SK-N-SH treated with all-trans-retinoic acid at 6 μM for 48 hours (cell line): ENCODE data around the gene MAPK14.

Source experiments
- ARNTL ChIP-seq: fragments of 450-650 bp; formaldehyde crosslinking; IDR thresholded peaks from 2 replicates; pipeline ENCODE4 v1.5.0; 2020; ENCODE audit warnings: low read depth, mild to moderate bottlenecking, moderate library complexity, borderline replicate concordance
- CREB5 ChIP-seq: fragments of 250-450 bp; sonication (Bioruptor Pico); IDR thresholded peaks from 2 replicates; pipeline ENCODE4 v1.5.1; 2020; ENCODE audit warnings: low read depth, mild to moderate bottlenecking, moderate library complexity
- PATZ1 ChIP-seq: fragments of 250-450 bp; sonication (Bioruptor Pico); IDR thresholded peaks from 2 replicates; pipeline ENCODE4 v1.8.0; 2020; ENCODE audit warnings: mild to moderate bottlenecking, moderate library complexity, borderline replicate concordance
- SNAI2 ChIP-seq: fragments of 250-450 bp; sonication (Bioruptor Pico); IDR thresholded peaks from 2 replicates; pipeline ENCODE4 v1.5.0; 2020; ENCODE audit warnings: mild to moderate bottlenecking, moderate library complexity
- TSHZ2 ChIP-seq: fragments of 250-450 bp; sonication (Bioruptor Pico); IDR thresholded peaks from 2 replicates; pipeline ENCODE4 v1.5.0; 2020; ENCODE audit warnings: mild to moderate bottlenecking, moderate library complexity
- ZC3H10 ChIP-seq: fragments of 250-450 bp; sonication (Bioruptor Pico); IDR thresholded peaks from 2 replicates; pipeline ENCODE4 v1.5.1; 2021; ENCODE audit warnings: mild to moderate bottlenecking, moderate library complexity
- ZNF565 ChIP-seq: fragments of 450-650 bp; formaldehyde crosslinking; conservative IDR thresholded peaks from 2 replicates; pipeline ENCODE4 v1.5.0; 2020; ENCODE audit warnings: low read depth, mild to moderate bottlenecking, moderate library complexity
- ZNF70 ChIP-seq: fragments of 450-650 bp; formaldehyde crosslinking; IDR thresholded peaks from 2 replicates; pipeline ENCODE4 v1.5.0; 2020; ENCODE audit warnings: mild to moderate bottlenecking, moderate library complexity

GRCh38 chr6:36071714-36072113 is 44.1 kb downstream of the MAPK14 start:
- TF ChIP-seq PATZ1 (CRISPR knock-in tag) (no peak), TSHZ2 (CRISPR knock-in tag) (no peak), ZC3H10 (no peak), CREB5 (CRISPR knock-in tag) (no peak), SNAI2 (CRISPR knock-in tag) (no peak), ZNF70 (no peak), ZNF565 (CRISPR knock-in tag) (no peak), ARNTL (CRISPR knock-in tag) (no peak)
